HG02678 (cell line): ENCODE measurements around the gene SNRNP200.
"Not testable (repeated sequence)": the region's sequence is repeated elsewhere in the genome, so short reads cannot be mapped to it uniquely, and the experiment has no call there.

Experiments
- ATAC-seq: cut with Tn5 transposase; IDR thresholded peaks from one replicate; pipeline ENCODE4 v1.9.1; 2021; ENCODE audit warnings: mild to moderate bottlenecking, moderate library complexity; ENCODE audit not compliant: unreplicated experiment

The SNRNP200 gene

DNA sequence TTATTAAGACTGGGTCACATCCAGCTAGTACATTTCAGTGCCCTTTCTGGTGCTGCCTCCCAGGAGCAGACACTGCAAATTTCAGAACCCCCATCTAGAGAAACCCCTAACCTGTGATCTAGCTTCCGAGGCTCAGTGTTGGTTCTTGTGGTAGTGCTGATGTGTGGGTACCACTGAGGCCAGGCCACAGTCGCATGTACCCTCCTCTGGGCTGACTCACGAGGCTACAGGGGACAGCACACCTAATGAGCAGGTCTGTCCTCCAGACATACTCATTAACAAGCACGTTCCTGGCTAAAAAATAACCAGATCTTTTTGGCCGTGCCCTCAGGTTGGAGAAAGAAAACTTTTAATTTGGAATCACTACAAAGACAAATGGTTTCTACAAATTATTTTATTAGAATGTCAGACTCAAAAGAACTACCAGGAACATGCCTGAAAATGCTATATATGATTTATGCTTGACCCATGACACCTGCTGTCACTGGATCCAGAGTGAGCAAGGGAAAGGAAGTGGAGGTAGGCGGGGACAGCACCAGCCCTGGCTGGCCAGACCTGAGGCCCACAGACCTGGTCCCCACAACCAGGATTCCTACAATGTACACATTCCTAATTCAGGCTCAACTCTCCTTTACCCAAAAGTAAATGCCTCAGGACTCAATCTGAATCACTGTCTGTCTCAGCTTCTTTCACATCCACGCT is 30.8 kb downstream of the SNRNP200 start:
- no peak for ATAC-seq

DNA sequence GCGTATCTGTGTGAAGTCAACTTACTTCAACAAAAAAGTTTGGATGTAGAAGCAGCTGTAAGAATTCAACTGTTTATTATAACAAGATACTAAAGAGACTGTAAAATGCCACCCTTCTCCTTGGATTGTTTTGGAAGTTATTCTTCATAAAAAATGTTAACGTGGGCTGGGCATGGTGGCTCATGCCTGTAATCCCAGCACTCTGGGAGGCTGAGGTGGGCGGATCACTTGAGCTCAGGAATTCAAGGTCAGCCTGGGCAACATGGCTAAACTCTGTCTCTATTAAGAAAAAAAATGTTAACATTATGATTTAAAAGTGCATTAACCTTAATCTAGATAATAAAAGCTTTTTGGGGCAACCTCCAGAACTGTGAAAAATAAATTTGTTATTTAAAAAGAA is 31.6 kb downstream of the SNRNP200 start:
- no peak for ATAC-seq

DNA sequence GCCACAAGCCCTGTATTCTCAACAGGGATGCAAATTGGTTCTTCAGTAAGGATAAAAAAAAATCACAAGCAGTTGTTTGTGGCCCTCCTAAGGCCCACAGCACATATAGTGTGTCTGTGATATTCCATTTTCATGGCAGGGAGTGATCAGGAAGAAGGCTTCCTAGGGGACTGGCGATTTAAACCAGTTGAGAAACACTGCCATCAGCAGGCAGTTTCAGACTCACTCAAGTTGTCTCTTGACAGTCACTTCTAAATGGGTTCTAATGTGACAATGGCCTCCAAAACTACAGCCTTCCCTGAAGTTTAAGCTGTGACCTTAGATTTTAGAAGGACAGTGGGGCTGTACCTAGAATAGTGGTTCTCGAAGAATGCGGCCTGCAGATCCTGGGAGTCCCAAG is 33.4 kb downstream of the SNRNP200 start:
- ATAC-seq, result no peak

DNA sequence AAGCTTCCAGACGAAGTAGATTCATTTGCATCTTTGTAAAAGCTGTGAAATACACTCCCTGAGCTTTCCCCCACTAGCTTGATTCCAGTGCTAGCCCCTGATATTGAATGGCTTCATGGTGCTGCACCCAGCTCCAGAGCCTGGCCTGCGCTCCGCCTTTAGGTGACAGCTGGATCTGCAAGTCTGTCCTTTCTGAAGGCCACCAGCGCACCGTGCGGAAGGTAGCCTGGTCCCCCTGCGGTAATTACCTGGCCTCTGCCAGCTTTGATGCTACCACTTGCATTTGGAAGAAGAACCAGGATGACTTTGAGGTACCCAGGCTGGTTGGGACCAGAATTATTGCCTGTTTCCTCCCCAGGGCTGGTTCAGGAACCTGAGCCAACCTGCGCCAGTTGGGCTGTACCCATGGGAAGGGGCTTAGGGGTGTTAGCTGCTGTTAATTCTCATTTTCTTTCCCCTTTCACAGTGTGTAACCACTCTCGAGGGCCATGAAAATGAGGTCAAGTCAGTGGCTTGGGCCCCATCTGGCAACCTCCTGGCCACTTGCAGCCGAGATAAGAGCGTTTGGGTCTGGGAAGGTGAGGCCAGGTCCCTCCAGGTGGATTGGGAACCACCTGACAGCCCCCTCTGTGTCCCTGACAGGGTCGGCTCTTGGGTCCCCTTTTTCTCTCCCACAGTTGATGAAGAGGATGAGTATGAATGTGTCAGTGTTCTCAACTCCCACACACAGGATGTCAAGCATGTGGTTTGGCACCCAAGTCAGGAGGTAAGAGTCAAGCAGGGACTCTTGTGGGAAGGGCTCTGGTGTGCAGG is 38.0 kb downstream of the SNRNP200 start:
- ATAC-seq, result no peak

DNA sequence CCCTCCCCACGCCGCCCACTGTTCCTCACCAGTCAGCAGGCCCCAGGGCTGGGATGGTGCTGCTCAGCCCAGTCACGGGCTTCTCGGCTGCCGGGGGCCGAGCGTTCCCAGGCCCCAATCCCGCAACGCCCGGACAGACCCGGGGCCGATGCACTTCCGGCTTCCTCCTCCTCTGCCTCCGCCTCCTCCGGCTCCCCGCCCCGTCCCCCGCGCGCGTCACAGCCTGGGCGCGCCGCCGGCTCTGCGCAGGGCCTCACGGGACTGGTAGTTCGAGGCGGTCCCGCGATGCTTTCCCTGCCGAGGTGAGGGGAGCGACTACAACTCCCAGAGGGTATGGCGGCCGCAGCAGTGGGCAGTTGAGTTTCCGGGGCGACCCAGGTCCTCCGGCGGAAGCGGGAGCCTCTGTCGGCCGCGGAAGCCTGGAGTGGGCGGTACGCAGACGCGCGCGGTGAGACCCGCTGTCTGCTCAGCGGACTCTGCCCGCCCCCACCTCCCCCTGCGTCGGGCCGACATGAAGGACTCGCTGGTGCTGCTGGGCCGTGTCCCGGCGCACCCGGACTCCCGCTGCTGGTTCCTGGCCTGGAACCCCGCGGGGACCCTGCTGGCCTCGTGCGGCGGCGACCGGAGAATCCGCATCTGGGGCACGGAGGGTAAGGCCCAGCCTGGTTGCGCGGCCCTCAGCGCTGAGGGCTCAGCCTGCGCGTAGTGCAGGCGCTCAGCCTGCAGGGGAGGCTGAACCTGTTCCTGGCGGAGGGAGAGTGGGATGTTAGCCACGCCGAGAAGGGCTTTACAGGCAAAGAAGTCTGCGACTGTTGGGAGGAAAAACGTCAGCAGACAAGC is 39.3 kb downstream of the SNRNP200 start, which contains the start of the genes CIAO1 and TMEM127:
CIAO1 (plus strand) TSS at position 386 of the 840 bp plus-strand sequence; CDS start at position 512, 126 bp downstream.
TMEM127 (minus strand) TSS at position 158 of the 840 bp plus-strand sequence. CDS start 616 bp downstream, outside the sequence.
- peak; percentile 89 for ATAC-seq

DNA sequence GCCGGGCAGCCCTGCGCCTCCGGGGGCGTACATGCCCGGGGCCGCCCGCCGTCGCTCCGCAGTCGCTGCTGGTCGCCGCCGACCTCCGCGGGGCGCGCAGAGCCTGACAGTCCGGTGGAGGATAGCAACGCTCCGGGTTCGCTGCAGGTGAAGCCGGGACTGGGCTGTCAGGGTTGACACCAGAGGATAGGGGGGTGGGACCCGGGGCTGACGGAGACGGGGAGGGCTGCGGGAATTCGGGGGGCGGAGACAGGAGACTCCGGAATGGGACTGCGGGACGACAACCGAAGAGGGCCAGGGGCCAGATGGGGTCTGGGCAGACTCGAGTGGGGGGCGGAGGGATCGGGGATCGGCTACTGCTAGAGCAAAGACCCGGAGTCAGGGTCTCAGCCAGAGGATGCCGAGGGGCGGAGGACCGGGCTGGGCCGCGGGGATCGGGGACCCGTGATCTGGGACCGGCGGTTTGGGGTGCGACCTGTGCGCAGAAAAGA is 40.0 kb downstream of the SNRNP200 start:
- ATAC-seq, result peak; percentile 20

DNA sequence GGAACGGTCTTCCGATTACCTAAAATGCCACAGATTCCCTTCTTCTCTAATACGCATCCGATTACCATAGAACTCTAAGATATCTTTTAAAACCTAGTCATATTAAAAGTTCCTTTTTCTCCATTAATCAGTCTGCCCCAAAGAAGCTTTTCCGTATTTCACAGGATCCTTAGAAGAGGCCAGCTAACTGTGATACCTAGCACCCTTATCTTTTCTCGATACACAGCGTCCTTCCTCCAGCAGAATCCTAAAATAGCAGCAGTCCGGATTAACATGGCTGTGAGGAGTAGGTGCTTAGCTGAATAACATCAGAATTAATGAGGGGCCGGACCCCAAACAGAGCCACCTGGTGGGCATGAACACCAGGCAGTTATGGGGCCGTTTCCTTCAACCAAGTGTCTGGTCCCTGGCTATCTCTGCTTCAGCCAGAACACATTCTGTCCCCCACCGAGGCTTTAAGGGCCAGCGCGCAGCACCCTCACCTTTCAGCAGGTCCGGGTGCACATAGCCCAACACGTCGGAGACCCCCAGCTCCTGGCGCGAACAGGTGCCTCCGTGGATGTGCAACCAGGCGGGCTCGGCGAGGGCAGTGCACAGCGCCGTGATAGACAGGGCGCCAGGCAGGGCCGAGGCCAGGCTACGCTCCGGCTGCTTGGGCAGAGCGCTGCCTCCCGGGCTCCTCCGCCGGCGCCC is 40.5 kb downstream of the SNRNP200 start:
- ATAC-seq, result peak; percentile 1

DNA sequence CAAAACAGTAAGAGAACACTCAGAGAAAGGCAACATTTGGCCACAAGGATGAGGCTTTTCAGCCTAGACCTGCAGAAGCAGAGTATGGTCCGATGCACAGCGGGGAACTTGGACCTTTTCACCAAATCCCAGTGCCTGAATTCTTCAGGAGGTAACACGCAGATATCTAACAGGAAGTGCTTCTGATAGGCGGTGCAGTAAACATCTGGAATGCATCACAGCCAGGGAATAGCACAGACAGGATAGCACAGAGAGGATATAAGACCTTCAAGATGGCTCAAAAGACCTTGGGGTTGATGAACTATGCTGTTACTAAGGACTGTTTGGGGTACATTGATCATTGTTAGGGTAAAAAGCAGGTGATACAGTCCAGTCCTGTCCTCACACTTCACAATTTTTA is 41.3 kb downstream of the SNRNP200 start:
- no peak for ATAC-seq

DNA sequence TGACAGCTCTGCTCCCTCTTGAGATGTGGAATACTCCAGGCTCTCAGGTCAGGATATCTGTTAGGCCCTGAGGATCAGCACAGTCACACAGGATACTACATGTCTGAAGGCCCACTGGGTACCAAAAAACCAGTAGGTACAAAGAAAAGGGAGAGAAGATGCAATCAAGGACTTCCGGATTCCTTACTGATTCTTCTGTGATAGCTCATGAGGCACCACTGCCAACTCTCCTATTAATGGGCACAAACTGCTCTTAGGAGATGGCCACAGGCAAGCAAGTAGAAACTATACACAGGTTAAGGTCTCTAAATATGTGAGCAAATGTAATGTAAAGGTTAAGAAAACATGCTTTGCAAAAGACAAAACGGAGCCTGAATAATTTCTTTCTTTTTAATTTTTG is 43.0 kb downstream of the SNRNP200 start:
- ATAC-seq, result no peak

DNA sequence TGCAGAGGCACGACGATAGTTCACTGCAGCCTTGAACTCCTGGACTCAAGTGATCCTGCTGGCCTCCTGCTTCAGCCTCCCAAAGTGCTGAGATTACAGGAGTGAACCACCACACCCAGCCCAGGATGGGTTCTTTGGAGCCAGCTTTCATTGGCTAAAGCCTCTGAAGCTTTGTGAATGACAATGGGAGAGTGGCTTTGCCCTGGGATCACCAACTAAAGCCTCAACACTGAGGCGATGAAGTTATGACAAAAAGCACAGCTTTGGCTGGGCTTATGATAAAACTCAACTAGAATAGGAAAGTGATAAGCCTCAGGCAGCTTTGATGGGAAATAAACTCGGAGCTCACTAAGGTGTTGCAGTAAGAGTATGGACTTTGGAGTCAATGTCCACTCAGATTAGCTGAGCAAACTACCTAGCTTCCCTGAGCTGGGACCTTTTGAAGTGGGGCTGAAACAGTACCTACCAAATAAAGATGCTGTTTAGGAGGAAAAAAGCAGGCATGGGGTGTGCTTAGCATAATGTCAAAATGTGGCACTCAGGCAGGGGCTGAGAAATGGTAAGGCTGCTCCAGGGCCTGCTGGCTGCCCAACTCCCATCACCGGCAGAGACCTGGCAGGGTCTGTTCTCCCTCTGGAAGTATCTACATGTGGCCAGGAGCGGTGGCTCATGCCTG is 43.9 kb downstream of the SNRNP200 start:
- ATAC-seq, result no peak

DNA sequence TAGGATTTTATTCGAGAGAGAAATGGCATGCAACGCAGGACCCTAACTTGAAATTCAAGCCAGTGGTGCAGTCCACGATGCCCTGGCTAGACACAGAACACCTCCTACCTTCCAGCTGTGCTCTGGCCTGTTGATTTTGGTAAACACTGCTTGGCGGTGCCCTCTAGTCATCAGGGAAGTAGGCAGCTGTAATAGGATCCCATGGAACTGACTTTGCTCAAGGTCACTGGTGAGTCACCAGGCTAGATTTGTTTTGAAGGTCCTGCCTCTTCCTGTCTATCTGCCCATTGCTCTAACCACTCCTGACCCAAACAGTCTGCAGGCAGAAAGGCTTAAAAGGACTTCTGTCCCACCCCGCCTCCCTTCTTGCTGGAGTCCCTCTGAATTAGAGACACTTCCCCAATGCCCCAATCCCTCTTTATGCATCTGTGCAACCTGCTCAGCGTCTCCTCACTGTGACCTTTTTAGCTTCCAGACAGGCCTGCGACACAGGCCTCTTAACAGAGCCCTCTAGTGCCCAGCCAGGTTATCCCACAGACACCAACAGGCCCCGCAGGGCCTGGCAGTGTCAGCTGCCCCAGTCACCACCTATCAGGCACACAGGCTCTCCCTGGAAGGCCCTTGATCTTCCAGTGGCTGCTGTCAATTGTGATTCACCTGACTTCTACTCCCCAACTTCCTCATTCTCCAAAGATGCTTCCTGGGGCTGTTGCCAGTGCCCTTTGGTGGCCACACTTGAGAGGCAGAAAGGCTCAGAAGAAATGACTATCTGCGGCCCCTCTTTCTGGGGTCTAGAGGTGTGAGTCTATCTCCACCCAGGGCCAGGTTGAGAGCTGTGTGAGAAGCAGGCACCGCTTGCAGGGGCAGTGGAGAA is 44.7 kb downstream of the SNRNP200 start:
- ATAC-seq, result no peak

DNA sequence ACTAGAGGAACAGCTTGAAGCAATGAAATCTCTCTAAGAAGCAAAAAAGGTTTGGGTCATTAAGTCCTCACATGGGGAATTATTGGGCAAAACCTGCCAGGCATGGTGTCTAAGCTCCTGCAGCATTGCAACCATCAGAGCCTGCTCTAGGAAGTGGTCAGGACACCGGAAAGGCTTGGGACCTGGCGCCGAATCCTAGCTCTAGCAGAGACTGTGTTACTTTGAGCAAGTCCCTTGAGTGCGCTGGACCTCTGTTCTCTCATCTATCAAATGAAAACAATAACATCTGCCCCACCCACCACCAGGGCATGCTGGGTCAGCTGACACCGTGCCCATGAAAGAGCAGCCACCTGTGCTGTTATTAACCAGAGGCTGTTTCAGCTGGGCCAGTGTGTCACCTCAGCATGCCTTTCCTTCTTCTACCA is 45.8 kb downstream of the SNRNP200 start:
- no peak for ATAC-seq

DNA sequence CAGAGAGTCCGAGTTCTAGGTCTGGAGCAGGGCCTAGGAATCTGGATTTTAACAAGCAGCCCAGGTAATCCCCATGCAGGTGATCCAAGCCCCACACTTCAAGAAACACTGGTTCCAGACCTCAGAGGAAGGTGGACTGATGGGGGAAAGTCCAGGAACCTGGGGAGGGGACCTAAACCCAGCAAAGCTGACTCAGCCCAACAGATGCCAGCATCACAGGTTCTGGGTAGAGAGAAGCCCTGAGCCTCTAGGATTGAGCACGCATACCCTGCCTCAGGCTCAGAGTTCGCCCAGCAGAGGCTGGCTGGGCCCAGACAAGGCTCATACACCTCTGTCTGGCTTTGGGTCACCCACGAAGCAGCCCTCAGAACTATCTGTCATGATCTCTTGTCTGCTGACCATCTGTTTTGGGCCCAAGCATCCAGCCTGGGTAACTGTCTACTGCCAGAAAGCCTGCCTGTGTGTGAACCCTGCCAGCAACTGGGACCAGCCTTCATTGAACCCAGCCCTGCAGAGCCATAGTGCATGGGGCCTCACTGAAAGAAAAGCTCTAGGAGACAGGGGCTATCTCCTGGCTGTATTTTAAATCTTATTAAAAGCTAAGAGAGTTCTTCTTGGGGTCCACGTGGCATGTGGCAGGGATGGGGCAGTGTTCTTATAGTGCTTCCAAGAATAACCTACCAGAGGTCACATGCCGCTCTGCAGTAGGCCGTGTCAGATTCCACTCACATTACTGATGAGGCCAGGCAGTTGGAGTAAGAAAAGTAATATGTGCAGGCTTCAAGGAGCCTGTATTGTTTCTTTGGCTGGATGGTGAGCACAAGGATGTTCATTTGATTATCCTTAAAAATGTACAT is 47.0 kb downstream of the SNRNP200 start:
- no peak for ATAC-seq

DNA sequence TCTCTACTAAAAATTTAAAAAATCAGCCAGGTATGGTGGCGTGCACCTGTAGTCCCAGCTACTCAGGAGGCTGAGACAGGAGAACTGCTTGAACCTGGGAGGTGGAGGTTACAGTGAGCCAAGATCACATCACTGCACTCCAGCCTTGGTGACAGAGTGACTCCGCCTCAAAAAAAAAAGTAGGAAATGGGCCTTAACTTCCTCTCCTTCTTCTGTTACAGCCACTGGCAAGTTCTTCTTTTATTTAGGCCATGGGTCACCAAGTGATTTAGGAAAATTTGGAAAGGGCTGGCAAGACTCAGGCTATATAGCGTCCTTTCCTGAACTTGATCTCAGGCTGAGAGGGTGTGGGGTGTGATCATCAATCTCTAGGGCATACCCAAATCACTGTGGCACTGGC is 47.6 kb downstream of the SNRNP200 start:
- ATAC-seq, result not testable (repeated sequence)

DNA sequence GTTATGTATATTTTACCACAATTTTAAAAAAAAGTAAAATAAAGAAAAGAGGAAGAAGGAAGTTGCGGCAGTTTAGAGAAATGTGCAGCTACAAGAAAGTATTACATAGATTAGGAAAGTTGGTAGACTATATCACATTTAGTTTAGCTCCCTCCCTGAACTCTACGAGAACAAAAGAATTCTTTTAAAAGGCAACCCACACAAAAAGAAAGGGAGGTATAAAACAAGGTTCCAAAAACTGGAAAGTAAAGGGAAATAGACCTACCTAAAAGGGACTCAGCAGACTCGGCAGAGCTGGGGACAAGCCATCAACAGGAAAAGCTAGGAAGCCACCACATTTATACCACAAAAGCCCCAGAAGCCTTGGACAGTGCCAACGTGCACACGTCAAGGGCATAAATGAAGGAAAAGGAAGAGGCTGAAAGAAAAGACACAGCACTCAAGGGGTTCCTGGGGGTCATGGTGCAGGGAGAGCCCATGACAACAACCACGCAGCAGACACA is 48.7 kb downstream of the SNRNP200 start:
- no peak for ATAC-seq

DNA sequence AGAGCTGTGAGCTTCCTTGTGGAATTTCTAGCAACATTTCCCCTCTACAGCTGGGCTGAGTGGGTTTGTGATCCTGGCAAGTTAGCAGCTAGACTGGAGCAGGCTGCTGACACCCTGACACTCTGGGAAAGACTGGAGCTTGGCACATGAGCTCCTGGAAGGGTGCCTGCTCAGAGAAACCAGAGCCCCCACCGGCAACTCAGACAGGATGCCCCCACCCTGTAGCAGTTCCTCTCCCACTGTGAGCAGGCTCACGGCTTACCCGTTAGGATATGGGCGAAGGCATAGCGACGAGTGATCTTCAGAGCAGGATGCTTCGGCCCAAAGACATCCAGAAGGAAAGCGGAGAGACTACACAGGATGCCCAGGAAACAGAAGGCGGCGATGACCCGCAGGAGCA is 50.8 kb downstream of the SNRNP200 start:
- no peak for ATAC-seq

DNA sequence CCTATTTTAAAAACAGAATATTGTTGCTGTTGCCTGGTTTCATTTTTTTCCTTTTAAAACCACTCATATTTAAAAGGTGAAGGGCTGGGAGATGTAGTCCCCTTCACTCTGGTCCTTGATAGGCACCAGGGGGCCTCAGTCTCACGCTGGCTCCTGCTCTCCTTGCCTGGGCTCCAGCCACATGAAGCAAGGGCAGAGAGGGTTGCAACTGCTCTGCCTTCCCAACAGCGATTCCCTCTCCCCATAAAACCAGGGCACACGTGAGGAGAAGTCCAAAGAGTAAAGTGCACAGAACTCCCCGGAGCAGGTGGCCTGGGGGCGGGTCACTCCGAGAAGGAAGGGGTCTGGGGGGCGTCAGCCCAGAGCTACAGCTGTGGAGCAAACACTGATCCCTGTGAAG is 52.3 kb downstream of the SNRNP200 start:
- no peak for ATAC-seq

DNA sequence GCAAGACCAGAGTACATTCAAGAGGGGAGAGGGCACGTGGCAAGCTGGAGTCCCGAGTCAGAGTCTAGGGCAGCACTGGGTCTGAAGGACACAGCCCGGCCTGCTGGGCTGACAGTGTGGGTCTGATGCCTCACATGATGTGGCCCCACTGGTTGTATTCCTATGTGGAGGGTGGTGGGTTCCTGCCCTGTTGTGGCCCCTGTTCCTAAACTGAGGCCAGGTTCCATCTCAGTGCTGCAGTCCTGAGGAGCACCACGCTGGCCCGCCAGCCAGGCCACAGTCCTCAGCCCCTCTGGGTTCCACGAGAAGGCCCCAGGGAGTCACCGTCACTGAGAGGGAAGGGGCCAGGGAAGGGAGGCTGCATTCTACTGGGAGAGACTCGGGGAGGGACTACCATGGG is 52.8 kb downstream of the SNRNP200 start:
- no peak for ATAC-seq
